Measurements from ENCODE around the gene C5orf22.

DNA sequence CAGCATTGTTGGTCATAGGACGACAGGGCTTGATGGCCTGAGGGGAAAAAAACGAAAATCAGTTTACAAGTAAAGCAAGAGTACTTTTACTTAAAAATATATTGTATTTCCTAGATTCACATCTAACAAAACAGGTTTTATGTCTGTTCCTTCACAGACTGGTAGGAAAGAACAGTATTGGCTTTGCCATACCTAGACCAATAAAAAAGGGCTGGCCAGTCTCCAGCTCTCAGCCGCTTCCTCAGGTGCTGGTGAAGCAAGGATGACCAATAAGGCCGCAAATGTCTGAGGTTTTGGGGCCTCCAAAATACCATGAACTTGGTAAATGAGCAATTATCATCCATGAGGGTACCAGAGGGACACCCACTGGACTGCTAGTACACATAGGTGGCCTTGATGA is 36.8 kb upstream of the C5orf22 start:
- TF ChIP-seq, protein P1, sequence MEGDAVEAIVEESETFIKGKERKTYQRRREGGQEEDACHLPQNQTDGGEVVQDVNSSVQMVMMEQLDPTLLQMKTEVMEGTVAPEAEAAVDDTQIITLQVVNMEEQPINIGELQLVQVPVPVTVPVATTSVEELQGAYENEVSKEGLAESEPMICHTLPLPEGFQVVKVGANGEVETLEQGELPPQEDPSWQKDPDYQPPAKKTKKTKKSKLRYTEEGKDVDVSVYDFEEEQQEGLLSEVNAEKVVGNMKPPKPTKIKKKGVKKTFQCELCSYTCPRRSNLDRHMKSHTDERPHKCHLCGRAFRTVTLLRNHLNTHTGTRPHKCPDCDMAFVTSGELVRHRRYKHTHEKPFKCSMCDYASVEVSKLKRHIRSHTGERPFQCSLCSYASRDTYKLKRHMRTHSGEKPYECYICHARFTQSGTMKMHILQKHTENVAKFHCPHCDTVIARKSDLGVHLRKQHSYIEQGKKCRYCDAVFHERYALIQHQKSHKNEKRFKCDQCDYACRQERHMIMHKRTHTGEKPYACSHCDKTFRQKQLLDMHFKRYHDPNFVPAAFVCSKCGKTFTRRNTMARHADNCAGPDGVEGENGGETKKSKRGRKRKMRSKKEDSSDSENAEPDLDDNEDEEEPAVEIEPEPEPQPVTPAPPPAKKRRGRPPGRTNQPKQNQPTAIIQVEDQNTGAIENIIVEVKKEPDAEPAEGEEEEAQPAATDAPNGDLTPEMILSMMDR (IDR thresholded peaks at IDR 0.05; ENCODE audit: low read depth, low read length, poor library complexity, severe bottlenecking), result no peak
- TF ChIP-seq EZH2phosphoT487 (IDR thresholded peaks at IDR 0.05; ENCODE audit: borderline replicate concordance, low read length), result no peak

All from DOHH2 (cell line).